ENCODE results near the gene BICRA. TPM values are rescaled to one million over a fixed set of nuclear protein-coding genes. Genes with fewer than 3 reads are reported as not detected.

BICRA gene
- total and polyA plus RNA-seq, 3 donors from 2014 or later = 9.2 to 19.2 (median 13.5) TPM

DNA sequence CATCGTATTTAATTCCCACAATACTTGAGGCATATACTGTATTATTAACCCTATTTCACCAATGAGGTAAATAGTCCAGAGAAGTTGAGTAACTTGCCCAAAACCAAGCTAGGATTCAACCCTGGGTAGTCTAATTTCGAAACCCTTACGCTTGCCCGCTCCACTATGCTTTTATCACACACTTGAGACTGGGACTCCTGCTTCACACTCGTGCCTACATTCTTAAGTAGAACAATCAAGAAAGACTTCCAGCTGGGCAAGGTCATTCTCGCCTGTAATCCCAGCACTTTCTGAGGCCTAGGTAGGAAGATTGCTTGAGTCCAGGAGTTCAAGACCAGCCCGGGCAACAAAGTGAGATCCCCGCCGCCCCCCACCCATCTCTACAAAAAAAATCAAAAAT, 39.6 kb upstream of the BICRA start:
- intact Hi-C loops (cut with DNase I; ENCODE audit: low total_unique reads) = no loop called here

GRCh38 chr19:47572635-47573034, 36.3 kb upstream of the BICRA start:
- H3K36me3 ChIP-seq (ENCODE audit: low read depth, missing control alignments) = no peaks in the 10 kb centered on the region
- no peaks in the 10 kb centered on the region for H3K27me3 ChIP-seq
- WGBS, 2 donors = 43 to 45% methylated on average over 21 to 22 of the region's 22 CpGs
- H3K4me1 ChIP-seq = no peaks in the 10 kb centered on the region
- intact Hi-C loops (cut with DNase I; ENCODE audit: low total_unique reads) = no loop called here
- no peak for DNase-seq
- no peaks in the 10 kb centered on the region for H3K9me3 ChIP-seq
- no peak for TF ChIP-seq CTCF (IDR thresholded peaks at IDR 0.05)
- TF ChIP-seq POLR2A (IDR thresholded peaks at IDR 0.05) = no peak
- H3K4me3 ChIP-seq = peak overlapping the region; percentile 41 to 67
- H3K27ac ChIP-seq = peak overlapping the region; percentile 42 to 78

More for the DNA sequence above, 39.6 kb upstream of the BICRA start:
- no peaks in the 10 kb centered on the region for H3K9me3 ChIP-seq
- H3K27ac ChIP-seq = no peak overlapping the region
- DNase-seq = no peak
- no peak overlapping the region for H3K4me3 ChIP-seq
- no peak for TF ChIP-seq CTCF (IDR thresholded peaks at IDR 0.05)
- H3K4me1 ChIP-seq = no peaks in the 10 kb centered on the region
- no peaks in the 10 kb centered on the region for H3K27me3 ChIP-seq
- 88 to 89% methylated on average over 9 of the region's 9 CpGs for WGBS, 2 donors
- H3K36me3 ChIP-seq (ENCODE audit: low read depth, missing control alignments) = no peaks in the 10 kb centered on the region

DNA sequence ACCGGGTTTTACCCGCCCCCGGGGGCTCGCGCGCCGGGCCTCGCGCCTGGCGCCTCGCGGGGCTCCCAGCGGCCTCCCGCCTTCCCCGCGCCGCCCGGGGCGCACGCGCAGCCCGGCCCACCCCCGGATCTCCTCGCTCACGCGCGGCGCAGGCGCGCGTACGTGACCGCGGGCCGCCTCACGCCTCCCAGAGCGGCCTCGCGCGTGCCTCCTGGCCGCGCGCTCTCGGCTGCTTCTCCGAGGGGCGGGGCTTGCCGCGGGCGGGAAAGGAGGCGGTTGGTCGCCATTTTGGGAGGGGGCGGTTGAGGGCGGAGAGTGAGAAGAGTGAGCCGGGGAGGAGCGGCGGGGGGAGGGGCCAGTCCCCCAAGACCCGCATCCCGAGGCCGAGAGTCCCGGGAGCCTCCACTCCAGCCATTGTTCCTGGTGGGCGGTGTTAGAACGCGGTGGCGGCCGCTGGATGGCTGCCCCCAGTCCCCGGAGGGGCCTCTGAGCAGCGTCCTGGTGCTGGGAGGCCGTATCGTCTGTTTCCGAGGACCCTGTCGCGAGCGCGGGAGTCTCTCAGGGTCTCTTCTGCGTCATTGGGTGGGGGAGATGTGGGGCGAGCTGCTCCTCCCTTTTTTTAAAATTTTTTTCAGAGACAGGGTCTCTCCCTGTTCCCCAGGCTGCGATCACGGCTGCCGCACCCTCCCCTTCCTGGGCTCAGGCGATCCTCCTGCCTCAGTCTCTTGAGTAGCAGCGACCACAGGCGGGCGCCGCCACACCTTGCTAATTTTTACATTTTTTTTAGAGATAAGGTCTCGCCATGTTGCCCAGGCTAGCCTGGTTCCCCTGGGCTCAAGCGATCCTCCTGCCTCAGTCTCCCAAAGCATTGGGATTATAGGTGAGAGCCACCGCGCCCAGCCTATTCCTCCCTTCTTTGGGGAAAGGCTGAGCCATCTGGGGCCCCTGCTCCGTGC, 35.6 kb upstream of the BICRA start, which contains the start of gene ZNF541:
Gene ZNF541 (minus strand): TSS at position 78 of the 956 bp plus-strand sequence. CDS start 17,292 bp downstream, outside the sequence.
- Histone ChIP-seq H3K36me3 (ENCODE audit: low read depth, missing control alignments) (no peaks in the 10 kb centered on the region), H3K27ac (peak within 1 kb of the TSS; percentile 53 to 78), H3K27me3 (no peaks in the 10 kb centered on the region), H3K4me1 (no peaks in the 10 kb centered on the region), H3K4me3 (peak within 1 kb of the TSS; percentile 41 to 67), H3K9me3 (no peaks in the 10 kb centered on the region)
- TF ChIP-seq CTCF (IDR thresholded peaks at IDR 0.05) (no peak), POLR2A (IDR thresholded peaks at IDR 0.05) (no peak)
- intact Hi-C loops (cut with DNase I; ENCODE audit: low total_unique reads) = no loop called here
- WGBS, 2 donors = 12 to 17% methylated on average over 53 to 84 of the region's 89 CpGs
- peak; percentile 89 for DNase-seq

DNA sequence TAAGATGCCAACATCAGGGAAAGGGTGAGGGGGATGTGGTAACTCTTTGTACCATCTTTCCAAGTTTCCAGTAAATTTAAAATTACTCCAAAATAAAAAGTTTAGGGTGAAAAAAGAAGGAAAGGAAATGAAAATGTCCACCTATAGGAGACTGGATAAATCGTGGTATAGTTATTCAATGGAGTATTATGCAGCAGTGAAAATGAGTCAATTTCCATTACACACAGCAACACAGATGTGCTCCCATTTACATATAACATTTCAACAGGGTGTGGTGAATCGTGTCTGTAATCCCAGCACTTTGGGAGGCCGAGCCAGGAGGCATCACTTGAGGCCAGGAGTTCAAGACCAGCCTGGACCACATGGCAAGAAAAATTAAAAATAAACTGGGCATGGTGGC, 28.5 kb upstream of the BICRA start:
- Histone ChIP-seq H3K4me1 (peaks cover 9% of the 10 kb centered on the region), H3K27ac (no peak overlapping the region), H3K9me3 (no peaks in the 10 kb centered on the region), H3K36me3 (ENCODE audit: low read depth, missing control alignments) (no peaks in the 10 kb centered on the region), H3K27me3 (no peaks in the 10 kb centered on the region), H3K4me3 (no peak overlapping the region)
- intact Hi-C loops (cut with DNase I; ENCODE audit: low total_unique reads) = no loop called here
- TF ChIP-seq POLR2A (IDR thresholded peaks at IDR 0.05) (no peak), CTCF (IDR thresholded peaks at IDR 0.05) (no peak)
- 94% methylated on average over 3 of the region's 3 CpGs for WGBS, 2 donors
- DNase-seq = no peak

Measured in testis (tissue), 3 donors.